Stimulated activated effector memory CD8-positive, alpha-beta T cell treated with anti-CD3 and anti-CD28 coated beads, Interleukin-12 subunit alpha, Interleukin-12 subunit beta, amount 100 ng/mL, for 72 hours (primary cell): Measurements from ENCODE around the gene ADAM19.
A peak's percentile ranks its signal among the peaks of the same experiment; 100 is the strongest.

Source experiments
- ATAC-seq: fragments of 150-1000 bp; cut with Tn5 transposase; 2 replicates; pipeline ENCODE4 v1.10.0; 2021
- DNase-seq, 2 donors: peaks; one replicate each; pipeline ENCODE4 v3.0.0; 2021 to 2022; ENCODE audit warnings: low spot score in 2 of 2
- H3K27ac Mint-ChIP-seq: one replicate; pipeline ENCODE4 v1.8.0; 2022; ENCODE audit warnings: mild to moderate bottlenecking, mixed read lengths
- H3K36me3 Mint-ChIP-seq: one replicate; pipeline ENCODE4 v1.8.0; 2022; ENCODE audit warnings: mild to moderate bottlenecking, mixed read lengths
- H3K4me1 Mint-ChIP-seq: one replicate; pipeline ENCODE4 v1.8.0; 2022; ENCODE audit warnings: mixed read lengths
- H3K4me3 Mint-ChIP-seq: one replicate; pipeline ENCODE4 v1.8.0; 2022; ENCODE audit warnings: mild to moderate bottlenecking, mixed read lengths
- H3K9me3 Mint-ChIP-seq: one replicate; pipeline ENCODE4 v1.8.0; 2022; ENCODE audit warnings: mixed read lengths

The ADAM19 gene

GRCh38 chr5:157558681-157559080 lies 16.9 kb downstream of the ADAM19 start:
- ATAC-seq (no peak), DNase-seq (no peak)
- H3K4me3 Mint-ChIP-seq: no peak overlapping the region
- H3K36me3 Mint-ChIP-seq: peaks cover 96% of the 10 kb centered on the region
- peaks cover 77% of the 10 kb centered on the region for H3K4me1 Mint-ChIP-seq
- H3K27ac Mint-ChIP-seq: no peak overlapping the region
- H3K9me3 Mint-ChIP-seq: no peaks in the 10 kb centered on the region

GRCh38 chr5:157558041-157558595 lies 17.5 kb downstream of the ADAM19 start:
- H3K4me1 Mint-ChIP-seq: peaks cover 72% of the 10 kb centered on the region
- ATAC-seq: no peak
- no peak overlapping the region for H3K4me3 Mint-ChIP-seq
- no peak for DNase-seq
- no peak overlapping the region for H3K27ac Mint-ChIP-seq
- H3K36me3 Mint-ChIP-seq: peaks cover 96% of the 10 kb centered on the region
- no peaks in the 10 kb centered on the region for H3K9me3 Mint-ChIP-seq

GRCh38 chr5:157556615-157557418 lies 18.8 kb downstream of the ADAM19 start:
- Mint-ChIP-seq H3K27ac (no peak overlapping the region), H3K4me1 (peaks cover 69% of the 10 kb centered on the region), H3K4me3 (no peak overlapping the region), H3K9me3 (no peaks in the 10 kb centered on the region), H3K36me3 (peaks cover 96% of the 10 kb centered on the region)
- no peak for ATAC-seq
- DNase-seq: no peak

GRCh38 chr5:157555037-157555640 lies 20.4 kb downstream of the ADAM19 start:
- Mint-ChIP-seq H3K9me3 (no peaks in the 10 kb centered on the region), H3K27ac (peak overlapping the region; percentile 8), H3K36me3 (peaks cover 96% of the 10 kb centered on the region), H3K4me1 (peaks cover 73% of the 10 kb centered on the region), H3K4me3 (peak overlapping the region; percentile 13)
- ATAC-seq (peak; percentile 29), DNase-seq (no peak)

GRCh38 chr5:157554179-157555036 lies 21.2 kb downstream of the ADAM19 start:
- Mint-ChIP-seq H3K9me3 (no peaks in the 10 kb centered on the region), H3K4me3 (peak overlapping the region; percentile 13), H3K27ac (peak overlapping the region; percentile 8), H3K36me3 (peaks cover 94% of the 10 kb centered on the region), H3K4me1 (peaks cover 79% of the 10 kb centered on the region)
- DNase-seq (no peak), ATAC-seq (no peak)

- no peak for ATAC-seq
- peak overlapping the region; percentile 17 for H3K27ac Mint-ChIP-seq
- no peak overlapping the region for H3K4me3 Mint-ChIP-seq
- DNase-seq: no peak
- peaks cover 92% of the 10 kb centered on the region for H3K36me3 Mint-ChIP-seq
- no peaks in the 10 kb centered on the region for H3K9me3 Mint-ChIP-seq
- H3K4me1 Mint-ChIP-seq: peaks cover 82% of the 10 kb centered on the region
These were observed 22.9 kb downstream of the ADAM19 start for GRCh38 chr5:157552650-157553049.

GRCh38 chr5:157550663-157551062 lies 24.9 kb downstream of the ADAM19 start:
- peak; percentile 63 for ATAC-seq
- Mint-ChIP-seq H3K4me3 (peak overlapping the region; percentile 49), H3K27ac (no peak overlapping the region)

GRCh38 chr5:157549954-157550549 lies 25.5 kb downstream of the ADAM19 start:
- Mint-ChIP-seq H3K4me1 (peaks cover 85% of the 10 kb centered on the region), H3K9me3 (no peaks in the 10 kb centered on the region), H3K27ac (peak overlapping the region; percentile 39), H3K4me3 (peak overlapping the region; percentile 49), H3K36me3 (peaks cover 75% of the 10 kb centered on the region)
- DNase-seq (no peak), ATAC-seq (peak; percentile 12)

More at GRCh38 chr5:157550663-157551062, 24.9 kb downstream of the ADAM19 start:
- Mint-ChIP-seq H3K36me3 (peaks cover 75% of the 10 kb centered on the region), H3K4me1 (peaks cover 85% of the 10 kb centered on the region), H3K9me3 (no peaks in the 10 kb centered on the region)
- DNase-seq: no peak

- ATAC-seq (no peak), DNase-seq (no peak)
- Mint-ChIP-seq H3K9me3 (no peaks in the 10 kb centered on the region), H3K4me1 (peaks cover 85% of the 10 kb centered on the region), H3K27ac (peak overlapping the region; percentile 39), H3K4me3 (peak overlapping the region; percentile 49), H3K36me3 (peaks cover 71% of the 10 kb centered on the region)
These were observed 26.3 kb downstream of the ADAM19 start for GRCh38 chr5:157549283-157549629.

- ATAC-seq (no peak), DNase-seq (no peak)
- Mint-ChIP-seq H3K36me3 (peaks cover 72% of the 10 kb centered on the region), H3K9me3 (no peaks in the 10 kb centered on the region), H3K27ac (peak overlapping the region; percentile 39), H3K4me1 (peaks cover 88% of the 10 kb centered on the region), H3K4me3 (peak overlapping the region; percentile 49)
These were observed 26.9 kb downstream of the ADAM19 start for GRCh38 chr5:157548513-157549282.

GRCh38 chr5:157547941-157548512 lies 27.5 kb downstream of the ADAM19 start:
- Mint-ChIP-seq H3K4me1 (peaks cover 94% of the 10 kb centered on the region), H3K4me3 (peak overlapping the region; percentile 49), H3K27ac (peak overlapping the region; percentile 39), H3K36me3 (peaks cover 73% of the 10 kb centered on the region), H3K9me3 (no peaks in the 10 kb centered on the region)
- DNase-seq (no peak), ATAC-seq (no peak)

GRCh38 chr5:157546456-157547100 lies 29.0 kb downstream of the ADAM19 start:
- no peak for DNase-seq
- peak overlapping the region; percentile 65 for H3K4me3 Mint-ChIP-seq
- no peak for ATAC-seq
- no peaks in the 10 kb centered on the region for H3K9me3 Mint-ChIP-seq
- H3K36me3 Mint-ChIP-seq: peaks cover 59% of the 10 kb centered on the region
- H3K4me1 Mint-ChIP-seq: peaks cover 96% of the 10 kb centered on the region
- peak overlapping the region; percentile 66 for H3K27ac Mint-ChIP-seq

GRCh38 chr5:157545610-157546310 lies 29.8 kb downstream of the ADAM19 start:
- Mint-ChIP-seq H3K9me3 (no peaks in the 10 kb centered on the region), H3K27ac (peak overlapping the region; percentile 91), H3K36me3 (peaks cover 54% of the 10 kb centered on the region), H3K4me3 (peak overlapping the region; percentile 65), H3K4me1 (peaks cover 96% of the 10 kb centered on the region)
- ATAC-seq: no peak
- DNase-seq: no peak
